Measurements from ENCODE around the gene TXNL1. TPM values are rescaled to one million over a fixed set of nuclear protein-coding genes. Genes with fewer than 3 reads are reported as not detected.

The TXNL1 gene
- total and polyA plus RNA-seq, 2 of the 8 experiments (the other 6 are each of a cell fraction or from before 2014, with no cell fraction given) = 35.1 to 85.8 TPM

- no peak for FAIRE-seq
- Histone ChIP-seq H3K9ac (replicated peaks in 1 of 4; ENCODE audit: extremely low read depth in 1 of 4, low read depth in 3 of 4, low read length in 3 of 4) (no peak overlapping the region), H3K56ac (replicated peaks; ENCODE audit: insufficient read length, low read depth, low read length) (no peak overlapping the region), H3K4me3 (ENCODE audit: extremely low read depth in 1 of 4, insufficient read depth in 2 of 4, low read depth in 3 of 4, low read length in 4 of 4) (no peak overlapping the region), H2BK20ac (ENCODE audit: low read length) (no peak overlapping the region), H2AK5ac (ENCODE audit: low read depth, low read length) (no peak overlapping the region), H3K23me2 (ENCODE audit: low read depth, low read length) (peaks cover 6% of the 10 kb centered on the region), H2BK5ac (ENCODE audit: low read depth, low read length) (no peak overlapping the region), H3K23ac (ENCODE audit: insufficient read length) (no peak overlapping the region), H4K5ac (ENCODE audit: insufficient read length, low read depth, low read length) (no peak overlapping the region), H2BK15ac (ENCODE audit: low read length) (no peak overlapping the region), H3K27ac (ENCODE audit: low read depth, low read length) (no peak overlapping the region), H4K91ac (replicated peaks; ENCODE audit: insufficient read length, low read length) (no peak overlapping the region), H3K14ac (ENCODE audit: insufficient read length) (no peak overlapping the region), H3K18ac (ENCODE audit: extremely low read depth, low read length) (no peak overlapping the region), H2BK120ac (replicated peaks; ENCODE audit: low read depth, low read length) (no peak overlapping the region), H3K9me3 (ENCODE audit: insufficient read depth in 2 of 2, low read depth in 1 of 2, low read length in 1 of 2) (no peaks in the 10 kb centered on the region), H3K4me2 (ENCODE audit: insufficient read depth in 1 of 2, low read depth in 2 of 2, low read length in 2 of 2) (no peak overlapping the region), H3K27me3 (replicated peaks in 1 of 4; ENCODE audit: control insufficient read depth in 3 of 4, extremely low read depth in 1 of 4, insufficient read depth in 3 of 4, low read length in 3 of 4) (no peaks in the 10 kb centered on the region), H3K79me2 (ENCODE audit: control insufficient read depth in 1 of 2, insufficient read depth in 2 of 2, low read length in 2 of 2) (peaks cover 25 to 82% of the 10 kb centered on the region in 2 experiments), H4K20me1 (replicated peaks in 1 of 2; ENCODE audit: control insufficient read depth in 1 of 2, insufficient read depth in 2 of 2, low read length in 2 of 2) (peaks cover 6 to 10% of the 10 kb centered on the region in 2 experiments), H3K4ac (replicated peaks; ENCODE audit: insufficient read length, low read depth, low read length) (no peak overlapping the region), H3K36me3 (ENCODE audit: control insufficient read depth in 2 of 4, insufficient read depth in 4 of 4, low read length in 3 of 4) (peaks cover 0 to 5% (median 0%) of the 10 kb centered on the region in 4 experiments; a peak in 1 of 8 replicates), H4K8ac (ENCODE audit: extremely low read depth, insufficient read depth, low read length) (no peak overlapping the region), H3K4me1 (replicated peaks in 1 of 4; ENCODE audit: control insufficient read depth in 3 of 4, insufficient read depth in 4 of 4, low read length in 3 of 4) (no peaks in the 10 kb centered on the region; a peak in 1 of 7 replicates), H2BK12ac (ENCODE audit: low read depth, low read length) (no peak overlapping the region), H3K79me1 (ENCODE audit: low read depth, low read length) (peaks cover 2% of the 10 kb centered on the region), H2AFZ (ENCODE audit: low read length) (no peak overlapping the region)
- no peak for DNase-seq (ENCODE audit: low read depth in 1 of 2, low spot score in 2 of 2)
- 92% methylated on average over 5 of the region's 5 CpGs; no CpG with 5 or more reads in 1 of the 2 experiments for WGBS, 2 experiments (ENCODE audit: extremely low coverage in 1 of 2, insufficient coverage in 1 of 2, insufficient read length in 1 of 2, insufficient replicate concordance in 2 of 2, low coverage in 1 of 2, low lambda C conversion rate in 2 of 2, missing lambda C conversion rate in 1 of 2)
- POLR2A ChIA-PET (ENCODE audit: partially characterized antibody) = no interaction called here
- TF ChIP-seq CREB1 (IDR thresholded peaks at IDR 0.05) = no peak
- no peak for TF ChIP-seq MAFK (IDR thresholded peaks at IDR 0.05; ENCODE audit: low read depth, low read length)
- no peak for TF ChIP-seq CEBPB (IDR thresholded peaks at IDR 0.05; ENCODE audit: low read depth, low read length)
- TF ChIP-seq BCL11A (IDR thresholded peaks at IDR 0.05; ENCODE audit: low read depth in 2 of 2, low read length in 2 of 2) = no peak
- no peak for TF ChIP-seq CTBP2 (IDR thresholded peaks at IDR 0.05; ENCODE audit: borderline replicate concordance, insufficient read depth, insufficient read length, low read length)
- no peak for TF ChIP-seq GABPA (IDR thresholded peaks at IDR 0.05; ENCODE audit: borderline replicate concordance, insufficient read depth, low read length)
- no peak for TF ChIP-seq EP300 (IDR thresholded peaks at IDR 0.05; ENCODE audit: borderline replicate concordance in 1 of 2, low read depth in 2 of 2, low read length in 2 of 2)
- TF ChIP-seq SUZ12 (IDR thresholded peaks at IDR 0.05; ENCODE audit: low read length) = no peak
- TF ChIP-seq RXRA (IDR thresholded peaks at IDR 0.05; ENCODE audit: insufficient read depth, low read depth, low read length) = no peak
- TF ChIP-seq SRF (IDR thresholded peaks at IDR 0.05; ENCODE audit: low read depth, low read length) = no peak
- no peak for TF ChIP-seq SIRT6 (IDR thresholded peaks at IDR 0.05; ENCODE audit: low read length)
- CTCF ChIA-PET (ENCODE audit: partially characterized antibody) = no interaction called here
These were observed 3.4 kb downstream of the TXNL1 start for GRCh38 chr18:56635007-56635406.

Data from H1 (cell line).